BLaER1 (cell line): ENCODE measurements around the gene SLX9.
"Not testable (repeated sequence)": the region's sequence is repeated elsewhere in the genome, so short reads cannot be mapped to it uniquely, and the experiment has no call there.

Experiments used
- H3K27ac ChIP-seq: shearing (Covaris generic); formaldehyde crosslinking; 2 replicates; pipeline ENCODE4 v1.8.1; 2022
- H3K27me3 ChIP-seq: shearing (Covaris generic); formaldehyde crosslinking; 2 replicates; pipeline ENCODE4 v1.8.1; 2022
- H3K36me3 ChIP-seq: shearing (Covaris generic); formaldehyde crosslinking; 2 replicates; pipeline ENCODE4 v1.8.1; 2022
- H3K4me1 ChIP-seq: shearing (Covaris generic); formaldehyde crosslinking; 2 replicates; pipeline ENCODE4 v1.8.1; 2022
- H3K4me2 ChIP-seq: shearing (Covaris generic); formaldehyde crosslinking; 2 replicates; pipeline ENCODE4 v1.8.1; 2022
- H3K4me3 ChIP-seq: shearing (Covaris generic); formaldehyde crosslinking; 2 replicates; pipeline ENCODE4 v1.8.1; 2022
- H3K9ac ChIP-seq: shearing (Covaris generic); formaldehyde crosslinking; 2 replicates; pipeline ENCODE4 v1.8.1; 2022
- H3K9me3 ChIP-seq: shearing (Covaris generic); formaldehyde crosslinking; 2 replicates; pipeline ENCODE4 v1.8.1; 2022
- H4K20me1 ChIP-seq: shearing (Covaris generic); formaldehyde crosslinking; 2 replicates; pipeline ENCODE4 v1.8.1; 2022
- Cebpa-rat ChIP-seq: shearing (Covaris generic); IDR thresholded peaks from 2 replicates; pipeline ENCODE4 v1.8.1; 2022

The SLX9 gene

DNA sequence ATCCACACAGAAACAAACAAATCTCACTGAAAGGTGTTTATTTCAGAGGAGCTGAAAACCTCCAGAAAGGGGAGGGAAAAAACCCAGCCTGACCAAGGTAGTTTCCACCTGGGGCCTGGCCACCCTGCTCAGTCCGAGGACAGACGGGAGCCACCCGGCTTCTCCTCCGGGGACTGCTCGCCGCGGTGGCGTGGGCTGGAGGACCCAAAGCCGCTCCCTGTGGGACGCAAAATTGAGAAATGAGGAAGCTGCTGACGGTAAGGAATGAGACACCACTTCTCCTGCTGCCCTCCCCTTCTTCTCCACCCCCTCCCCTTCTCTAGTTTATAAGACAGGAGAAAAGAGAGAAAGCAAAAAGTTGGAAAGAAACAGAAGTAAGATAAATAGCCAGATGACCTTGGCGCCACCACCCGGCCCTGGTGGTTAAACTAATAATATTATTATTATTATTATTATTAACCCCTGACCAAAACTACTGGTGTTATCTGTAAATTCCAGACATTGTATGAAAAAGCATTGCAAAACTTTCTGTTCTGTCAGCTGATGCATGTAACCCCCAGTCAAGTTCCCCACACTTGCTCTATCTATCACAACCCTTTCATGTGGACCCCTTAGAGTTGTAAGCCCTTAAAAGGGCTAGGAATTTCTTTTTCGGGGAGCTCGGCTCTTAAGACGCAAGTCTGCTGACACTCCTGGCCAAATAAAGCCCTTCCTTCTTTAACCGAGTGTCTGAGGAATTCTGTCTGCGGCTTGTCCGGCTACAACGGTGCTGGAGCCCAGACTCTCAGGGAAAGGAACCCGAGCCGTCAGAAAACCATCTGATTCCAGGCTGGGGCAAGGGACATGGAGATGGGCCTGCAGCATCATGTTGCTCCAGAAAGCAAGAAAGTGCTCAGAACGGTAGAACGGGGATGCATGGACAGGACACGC, 31.6 kb upstream of the SLX9 start:
- Histone ChIP-seq H4K20me1 (peaks cover 5% of the 10 kb centered on the region; the same call in 1 of the 2 replicates), H3K4me1 (peaks cover 80% of the 10 kb centered on the region), H3K36me3 (peaks cover 8% of the 10 kb centered on the region), H3K9me3 (no peaks in the 10 kb centered on the region), H3K4me2 (peak overlapping the region; percentile 91), H3K27me3 (no peaks in the 10 kb centered on the region), H3K27ac (peak overlapping the region; percentile 69), H3K9ac (peak overlapping the region; percentile 54; the same call in 1 of the 2 replicates), H3K4me3 (peak overlapping the region; percentile 23)
- TF ChIP-seq Cebpa-rat, result no peak

DNA sequence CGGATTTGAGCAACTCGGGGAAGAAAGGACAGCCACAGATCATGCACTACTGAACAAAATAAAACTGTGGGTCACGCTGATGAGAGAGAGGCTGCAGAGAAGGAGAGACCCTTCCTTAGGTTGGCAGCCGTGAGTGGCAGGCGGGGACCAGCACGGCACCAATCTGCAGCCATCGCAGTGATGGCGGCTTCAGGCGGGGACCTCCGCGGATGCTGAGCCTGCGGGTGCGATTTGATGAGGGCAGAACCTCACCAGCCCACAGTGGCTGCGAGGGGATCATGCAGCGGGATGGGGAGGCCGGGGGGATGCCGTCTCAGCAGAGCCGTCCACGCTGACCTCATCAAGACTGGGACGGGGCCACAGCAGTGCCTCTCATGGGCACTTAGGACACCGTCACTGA, 30.9 kb upstream of the SLX9 start:
- no peak overlapping the region for H3K4me3 ChIP-seq
- H3K4me1 ChIP-seq, result peaks cover 87% of the 10 kb centered on the region
- H3K27me3 ChIP-seq, result no peaks in the 10 kb centered on the region
- H4K20me1 ChIP-seq, result peaks cover 5% of the 10 kb centered on the region; the same call in 1 of the 2 replicates
- no peak overlapping the region for H3K27ac ChIP-seq
- H3K4me2 ChIP-seq, result peak overlapping the region; percentile 91
- H3K9ac ChIP-seq, result no peak overlapping the region
- H3K36me3 ChIP-seq, result peaks cover under 1% of the 10 kb centered on the region; the same call in 1 of the 2 replicates
- no peaks in the 10 kb centered on the region for H3K9me3 ChIP-seq
- no peak for TF ChIP-seq Cebpa-rat

DNA sequence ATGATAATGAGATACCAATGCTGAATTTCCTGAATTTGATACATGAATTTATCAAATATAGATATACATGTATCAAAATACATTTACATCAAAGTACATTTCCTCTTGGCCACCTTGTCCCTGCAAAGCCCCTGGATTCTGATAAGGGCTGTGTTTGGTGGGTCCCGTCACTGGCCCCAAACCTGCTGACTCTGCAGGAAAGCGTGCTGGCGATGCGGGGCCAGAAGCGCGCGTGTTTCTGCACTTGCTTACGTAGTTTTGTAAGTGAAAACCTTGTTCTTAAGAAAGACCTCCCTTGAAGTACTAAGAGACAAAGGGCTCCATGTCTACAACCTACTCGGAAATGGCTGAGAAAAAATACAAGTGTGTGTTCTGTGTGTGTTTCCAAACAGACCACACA, 30.1 kb upstream of the SLX9 start:
- peak overlapping the region; percentile 91 for H3K4me2 ChIP-seq
- no peaks in the 10 kb centered on the region for H3K36me3 ChIP-seq
- H4K20me1 ChIP-seq, result peaks cover 5% of the 10 kb centered on the region; the same call in 1 of the 2 replicates
- no peaks in the 10 kb centered on the region for H3K9me3 ChIP-seq
- H3K9ac ChIP-seq, result no peak overlapping the region
- peak overlapping the region; percentile 78 for H3K27ac ChIP-seq
- no peak overlapping the region for H3K4me3 ChIP-seq
- H3K4me1 ChIP-seq, result peaks cover 95% of the 10 kb centered on the region
- no peak for TF ChIP-seq Cebpa-rat
- H3K27me3 ChIP-seq, result no peaks in the 10 kb centered on the region

DNA sequence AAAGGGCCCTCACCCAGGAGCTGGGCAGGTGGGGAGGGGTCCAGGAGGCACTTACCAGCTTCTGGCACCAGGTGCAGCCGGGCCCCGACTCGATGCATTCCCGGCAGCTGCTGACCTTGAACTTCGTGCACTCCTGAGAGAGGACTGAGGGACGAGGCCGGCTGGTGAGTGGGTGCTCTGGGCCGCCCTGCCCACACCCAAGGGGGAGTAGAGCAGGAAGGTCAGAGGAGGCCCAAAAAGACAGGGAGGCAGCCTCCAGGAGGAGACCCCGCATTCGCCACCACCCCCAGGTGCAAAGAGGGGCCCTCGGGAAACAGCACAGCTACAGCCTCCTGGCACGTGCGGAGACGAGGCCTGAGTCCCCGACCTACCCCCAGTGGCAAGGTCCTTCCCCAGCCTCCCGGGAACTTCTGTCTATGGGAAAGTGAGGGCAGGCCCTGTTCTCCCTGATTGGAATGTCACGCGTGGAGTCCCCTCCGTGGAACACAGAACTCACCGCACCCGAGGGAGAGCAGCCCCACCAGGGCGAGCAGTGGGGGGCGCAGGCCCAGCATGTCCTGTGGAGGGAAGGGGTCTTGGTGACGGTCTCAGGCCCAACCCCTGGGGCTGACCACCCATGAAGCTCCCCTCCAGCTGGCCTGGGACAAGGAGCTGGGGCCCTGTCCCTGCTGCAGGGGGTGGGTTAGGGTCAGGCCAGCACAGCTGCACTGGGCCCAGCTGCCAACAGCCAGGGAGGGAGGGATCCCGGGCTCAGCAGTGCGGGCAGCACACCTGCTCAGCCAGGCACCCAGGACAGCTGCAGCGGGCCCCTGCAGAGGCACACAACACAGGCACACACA, 29.4 kb upstream of the SLX9 start:
- Histone ChIP-seq H3K27ac (peak overlapping the region; percentile 78), H3K27me3 (no peaks in the 10 kb centered on the region), H4K20me1 (peaks cover 5% of the 10 kb centered on the region; the same call in 1 of the 2 replicates), H3K4me1 (peaks cover 100% of the 10 kb centered on the region), H3K9ac (no peak overlapping the region), H3K36me3 (no peaks in the 10 kb centered on the region), H3K4me3 (no peak overlapping the region), H3K9me3 (no peaks in the 10 kb centered on the region), H3K4me2 (peak overlapping the region; percentile 91)
- TF ChIP-seq Cebpa-rat, result no peak

DNA sequence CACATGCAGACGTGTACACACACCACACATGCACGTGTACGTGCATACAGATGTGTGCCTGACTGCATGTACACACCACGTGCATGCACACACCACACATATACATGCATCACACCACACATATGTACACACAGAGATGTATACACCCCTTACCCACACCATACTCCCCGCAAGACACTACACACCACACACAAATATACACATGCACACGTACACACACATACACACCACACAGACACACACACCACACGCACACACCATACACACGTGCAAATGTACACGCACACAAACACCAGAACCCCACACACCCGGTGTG, 28.8 kb upstream of the SLX9 start:
- Histone ChIP-seq H3K27me3 (no peaks in the 10 kb centered on the region), H3K4me3 (no peak overlapping the region), H3K27ac (peak overlapping the region; percentile 78), H3K4me2 (peak overlapping the region; percentile 91), H4K20me1 (peaks cover 5% of the 10 kb centered on the region; the same call in 1 of the 2 replicates), H3K9ac (no peak overlapping the region), H3K4me1 (peaks cover 97% of the 10 kb centered on the region), H3K9me3 (no peaks in the 10 kb centered on the region), H3K36me3 (no peaks in the 10 kb centered on the region)
- TF ChIP-seq Cebpa-rat, result no peak

DNA sequence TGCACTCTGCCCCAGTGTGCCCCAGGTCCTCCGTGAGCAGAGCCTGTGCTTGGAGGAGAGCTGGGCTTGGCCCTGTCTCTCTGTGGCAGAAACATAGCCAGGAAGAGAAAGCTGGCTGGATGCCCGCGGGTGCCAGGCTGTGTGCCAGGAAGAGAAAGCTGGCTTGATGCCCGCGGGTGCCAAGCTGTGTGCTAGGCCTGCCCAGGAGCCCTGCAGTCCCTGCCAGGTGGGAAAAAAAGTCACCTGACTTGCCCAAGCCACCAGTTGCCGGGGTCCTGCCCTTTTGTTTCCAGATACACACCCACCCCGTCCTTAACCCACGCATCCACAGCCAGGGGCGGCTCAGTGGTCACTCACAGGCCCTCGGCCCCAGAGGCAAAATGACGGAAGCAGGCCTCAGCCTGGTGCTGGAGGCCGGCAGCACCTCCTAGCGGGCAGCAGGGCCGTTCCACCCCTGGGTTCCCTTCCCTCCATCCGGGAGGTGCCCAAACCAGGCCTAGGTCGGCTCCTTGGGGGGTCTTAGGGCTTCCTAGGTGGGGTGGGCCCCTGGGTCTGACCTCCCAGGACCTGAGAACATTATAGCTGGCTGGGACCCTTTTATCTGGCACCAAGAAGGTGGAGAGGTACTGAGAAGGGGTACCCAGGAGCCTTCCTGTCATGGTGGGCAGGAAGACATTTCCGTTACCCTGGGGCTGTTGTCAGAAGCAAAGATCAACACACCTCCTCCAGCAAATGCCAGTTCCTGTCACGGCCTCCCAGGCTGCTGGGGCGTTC, 28.3 kb upstream of the SLX9 start:
- Histone ChIP-seq H4K20me1 (peaks cover 5% of the 10 kb centered on the region; the same call in 1 of the 2 replicates), H3K9ac (peak overlapping the region; percentile 18; the same call in 1 of the 2 replicates), H3K4me2 (peak overlapping the region; percentile 91), H3K4me3 (peak overlapping the region; percentile 1; the same call in 1 of the 2 replicates), H3K9me3 (no peaks in the 10 kb centered on the region), H3K36me3 (no peaks in the 10 kb centered on the region), H3K27ac (peak overlapping the region; percentile 78), H3K4me1 (peaks cover 93% of the 10 kb centered on the region), H3K27me3 (no peaks in the 10 kb centered on the region)
- no peak for TF ChIP-seq Cebpa-rat

DNA sequence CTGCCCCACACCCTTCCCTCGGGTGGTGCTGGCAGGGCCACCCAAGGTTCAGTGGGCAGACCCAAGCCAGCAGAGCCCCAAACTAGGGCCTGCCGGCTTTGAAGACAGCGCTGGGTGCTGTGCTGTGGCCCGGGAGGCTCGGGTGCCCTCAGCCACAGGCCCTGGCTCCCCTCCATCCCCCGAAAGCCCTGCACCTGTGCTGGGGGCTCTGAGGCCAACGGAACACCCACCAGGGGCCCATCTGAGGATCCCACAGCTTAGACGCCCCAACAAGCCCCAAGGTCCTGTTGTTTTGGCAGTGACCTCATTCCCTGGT, 27.7 kb upstream of the SLX9 start:
- peak overlapping the region; percentile 91 for H3K4me2 ChIP-seq
- TF ChIP-seq Cebpa-rat, result no peak
- no peaks in the 10 kb centered on the region for H3K27me3 ChIP-seq
- no peaks in the 10 kb centered on the region for H3K36me3 ChIP-seq
- peaks cover 4% of the 10 kb centered on the region; the same call in 1 of the 2 replicates for H4K20me1 ChIP-seq
- no peaks in the 10 kb centered on the region for H3K9me3 ChIP-seq
- H3K27ac ChIP-seq, result peak overlapping the region; percentile 78
- peak overlapping the region; percentile 1; the same call in 1 of the 2 replicates for H3K4me3 ChIP-seq
- H3K4me1 ChIP-seq, result peaks cover 93% of the 10 kb centered on the region
- peak overlapping the region; percentile 18; the same call in 1 of the 2 replicates for H3K9ac ChIP-seq

DNA sequence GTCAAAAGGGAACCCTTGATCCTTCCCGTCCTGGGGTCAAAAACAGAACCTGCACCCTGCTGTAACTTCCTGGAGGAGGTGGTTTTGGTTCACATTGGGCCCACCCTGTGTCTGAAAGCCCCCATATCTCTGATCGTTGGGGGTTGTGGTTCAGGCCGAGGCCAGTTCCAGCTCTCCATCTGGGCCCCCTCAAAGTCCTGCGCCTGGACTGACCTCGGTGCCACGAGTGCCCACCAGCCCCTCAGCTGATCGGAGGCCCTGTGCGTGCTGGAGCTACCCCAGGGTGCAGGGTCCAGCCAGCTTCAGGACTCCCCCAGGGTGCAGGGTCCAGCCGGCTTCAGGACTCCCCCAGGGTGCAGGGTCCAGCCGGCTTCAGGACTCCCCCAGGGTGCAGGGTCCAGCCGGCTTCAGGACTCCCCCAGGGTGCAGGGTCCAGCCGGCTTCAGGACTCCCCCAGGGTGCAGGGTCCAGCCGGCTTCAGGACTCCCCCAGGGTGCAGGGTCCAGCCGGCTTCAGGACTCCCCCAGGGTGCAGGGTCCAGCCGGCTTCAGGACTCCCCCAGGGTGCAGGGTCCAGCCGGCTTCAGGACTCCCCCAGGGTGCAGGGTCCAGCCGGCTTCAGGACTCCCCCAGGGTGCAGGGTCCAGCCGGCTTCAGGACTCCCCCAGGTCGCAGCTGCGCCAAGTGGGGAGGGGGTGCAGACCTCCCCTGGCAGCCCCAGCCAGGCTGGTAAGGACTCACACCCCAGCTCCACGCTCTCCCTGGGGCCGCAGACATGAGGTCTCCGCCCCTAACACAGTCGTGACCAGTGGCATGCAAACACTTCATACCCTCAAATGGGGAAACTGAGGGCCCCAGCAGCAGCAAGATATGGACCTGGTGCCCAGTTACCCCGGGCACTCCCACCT, 27.1 kb upstream of the SLX9 start:
- H3K36me3 ChIP-seq, H3K9me3 ChIP-seq, H3K27me3 ChIP-seq, H4K20me1 ChIP-seq: not testable (repeated sequence)
- peak overlapping the region; percentile 78 for H3K27ac ChIP-seq
- peak overlapping the region; percentile 91 for H3K4me2 ChIP-seq
- peak overlapping the region; percentile 42; the same call in 1 of the 2 replicates for H3K9ac ChIP-seq
- peaks cover 93% of the 10 kb centered on the region for H3K4me1 ChIP-seq
- H3K4me3 ChIP-seq, result peak overlapping the region; percentile 1; the same call in 1 of the 2 replicates
